ENCODE measurements around the gene ZC3H18. TPM values are rescaled to one million over a fixed set of nuclear protein-coding genes. Genes with fewer than 3 reads are reported as not detected.
"Not testable (repeated sequence)": the region's sequence is repeated elsewhere in the genome, so short reads cannot be mapped to it uniquely, and the experiment has no call there.

The ZC3H18 gene
- polyA plus RNA-seq, 1 donor, result 34.0 TPM

- DNase-seq, result no peak
Measured at GRCh38 chr16:88656291-88656980, 86.2 kb downstream of the ZC3H18 start.

- no peak for DNase-seq
Measured at GRCh38 chr16:88657371-88657770, 87.2 kb downstream of the ZC3H18 start.

- no peak for DNase-seq
Measured at GRCh38 chr16:88658714-88659113, 88.5 kb downstream of the ZC3H18 start.

- no peak for DNase-seq
Measured at GRCh38 chr16:88659160-88659559, 89.0 kb downstream of the ZC3H18 start.

GRCh38 chr16:88661468-88661867 lies 91.3 kb downstream of the ZC3H18 start:
- DNase-seq, result no peak

GRCh38 chr16:88662222-88662842 lies 92.1 kb downstream of the ZC3H18 start:
- DNase-seq, result no peak

GRCh38 chr16:88662843-88663606 lies 92.8 kb downstream of the ZC3H18 start, which contains the start of gene MVD:
Gene MVD, minus strand, starts transcription at chr16:88663091. Its CDS starts 11 bp downstream, at chr16:88663080.
- peak; percentile 98 for DNase-seq

GRCh38 chr16:88665148-88665547 lies 94.9 kb downstream of the ZC3H18 start:
- DNase-seq, result no peak

- no peak for DNase-seq
Measured at GRCh38 chr16:88665570-88665969, 95.4 kb downstream of the ZC3H18 start.

GRCh38 chr16:88667461-88667860 lies 97.3 kb downstream of the ZC3H18 start:
- no peak for DNase-seq

- DNase-seq, result not testable (repeated sequence)
Measured at GRCh38 chr16:88669493-88669892, 99.3 kb downstream of the ZC3H18 start.

- no peak for DNase-seq
Measured at GRCh38 chr16:88669980-88670379, 99.8 kb downstream of the ZC3H18 start.

- no peak for DNase-seq
Measured at GRCh38 chr16:88671806-88672205, 101.6 kb downstream of the ZC3H18 start.

- DNase-seq, result no peak
Measured at GRCh38 chr16:88672776-88673175, 102.6 kb downstream of the ZC3H18 start.

GRCh38 chr16:88673716-88674379 lies 103.6 kb downstream of the ZC3H18 start:
- DNase-seq, result no peak

GRCh38 chr16:88676502-88677242 lies 106.5 kb downstream of the ZC3H18 start:
- no peak for DNase-seq

- DNase-seq, result no peak
Measured at GRCh38 chr16:88677721-88678120, 107.5 kb downstream of the ZC3H18 start.

- no peak for DNase-seq
Measured at GRCh38 chr16:88678224-88678979, 108.2 kb downstream of the ZC3H18 start.

GRCh38 chr16:88680554-88681083 lies 110.4 kb downstream of the ZC3H18 start:
- DNase-seq, result no peak

GRCh38 chr16:88681084-88681680 lies 111.0 kb downstream of the ZC3H18 start:
- DNase-seq, result no peak
